H7 (cell line): ENCODE measurements around the gene FRMPD1. TPM values are rescaled to one million over a fixed set of nuclear protein-coding genes. Genes with fewer than 3 reads are reported as not detected.

ENCODE experiments used
- DNase-seq: peaks from one replicate; pipeline ENCODE4 v3.0.0; 2012
- H3K27me3 ChIP-seq: 2 replicates; pipeline ENCODE4 v1.6.0; 2011; ENCODE audit warnings: mild to moderate bottlenecking, low read length; ENCODE audit not compliant: control insufficient read depth, insufficient read depth
- H3K36me3 ChIP-seq: replicated peaks from 2 replicates; pipeline ENCODE4 v1.5.1; 2011; ENCODE audit warnings: low read length; ENCODE audit not compliant: control insufficient read depth, insufficient read depth
- H3K4me3 ChIP-seq: 2 replicates; pipeline ENCODE4 v1.5.1; 2011; ENCODE audit warnings: low read depth, mild to moderate bottlenecking, control low read depth, low read length, moderate library complexity; ENCODE audit not compliant: insufficient read depth
- total RNA-seq: library from RNA; depleted of rRNA; stranded (reverse); fragments of >200 nt; shearing (Covaris generic); gene quantifications from 2 replicates; pipeline ENCODE4 v1.2.3, GENCODE V29; 2014

Gene FRMPD1
- total RNA-seq, 1 experiment from 2014 or later: 0.03 TPM

DNA sequence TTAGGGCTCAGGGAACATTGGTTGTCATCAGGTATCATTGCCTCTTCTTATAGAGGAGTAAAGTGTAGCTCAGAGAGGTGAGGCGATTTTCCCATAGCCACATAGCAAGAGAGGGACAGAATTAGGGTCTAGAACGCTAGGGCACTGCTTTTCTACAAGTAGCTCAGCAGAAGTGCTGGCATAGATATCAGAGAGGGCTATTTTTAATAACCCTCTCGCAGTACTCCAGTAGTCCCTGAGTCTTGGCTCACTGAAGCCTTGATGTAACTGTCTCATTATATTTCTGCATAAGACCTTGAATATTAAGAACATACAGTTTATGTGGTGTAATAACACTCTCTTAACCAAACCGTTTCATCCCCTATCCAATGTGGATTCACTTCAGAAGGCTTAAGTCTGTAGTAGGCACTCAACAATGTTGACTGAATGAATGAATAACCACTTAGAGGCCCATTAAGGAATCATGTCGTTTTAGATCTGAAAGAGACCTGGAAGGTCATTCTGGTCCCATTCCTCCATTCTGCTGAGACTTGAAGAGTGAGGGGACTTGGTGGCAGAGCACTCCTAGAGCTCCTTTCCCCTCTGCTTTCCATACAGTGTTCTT is 4.7 kb upstream of the FRMPD1 start:
- Histone ChIP-seq H3K4me3 (no peak overlapping the region), H3K36me3 (no peaks in the 10 kb centered on the region), H3K27me3 (peaks cover 27% of the 10 kb centered on the region)
- no peak for DNase-seq

DNA sequence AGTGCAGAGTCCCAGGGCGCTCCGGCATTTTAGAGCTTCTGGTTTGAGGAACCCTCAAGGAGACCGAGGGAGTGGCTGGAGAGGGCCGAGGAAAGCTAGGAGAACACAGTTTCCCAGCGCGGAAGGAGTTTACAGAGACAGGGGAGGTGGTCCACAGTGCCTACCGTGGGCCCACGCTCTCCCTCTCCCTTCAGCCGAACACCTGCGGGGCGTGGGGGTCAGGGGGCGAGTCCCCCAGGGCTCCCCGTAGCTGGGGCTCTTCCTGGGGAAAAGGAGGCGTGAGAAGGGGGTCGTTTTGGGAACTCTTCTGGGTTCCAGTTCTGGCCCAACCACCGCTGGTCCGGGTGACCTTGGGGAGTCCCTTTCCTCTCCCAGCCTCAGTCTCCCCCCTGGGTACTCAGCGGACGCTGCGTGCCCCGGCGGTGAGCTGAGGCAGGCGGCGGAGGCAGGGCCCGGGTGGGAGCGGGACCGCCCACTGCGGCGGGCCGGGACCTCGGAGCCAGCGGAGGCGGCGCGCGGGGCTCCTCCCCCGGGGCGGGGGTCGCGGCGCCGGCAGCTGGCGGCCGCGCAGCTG is 368 bp upstream of the FRMPD1 start:
- H3K36me3 ChIP-seq: no peaks in the 10 kb centered on the region
- DNase-seq: no peak
- H3K27me3 ChIP-seq: peaks cover 54% of the 10 kb centered on the region
- peak overlapping the region; percentile 42 for H3K4me3 ChIP-seq

- peaks cover 51% of the 10 kb centered on the region for H3K27me3 ChIP-seq
Observed at GRCh38 chr9:37652261-37652660, 1.5 kb downstream of the FRMPD1 start.

GRCh38 chr9:37653385-37653784 is 2.6 kb downstream of the FRMPD1 start:
- Histone ChIP-seq H3K27me3 (peaks cover 49% of the 10 kb centered on the region), H3K4me3 (no peak overlapping the region)

More at GRCh38 chr9:37652261-37652660, 1.5 kb downstream of the FRMPD1 start:
- no peak overlapping the region for H3K4me3 ChIP-seq
- no peaks in the 10 kb centered on the region for H3K36me3 ChIP-seq
- no peak for DNase-seq

GRCh38 chr9:37656936-37657335 is 6.2 kb downstream of the FRMPD1 start:
- Histone ChIP-seq H3K27me3 (peaks cover 18% of the 10 kb centered on the region), H3K4me3 (no peak overlapping the region)

More at GRCh38 chr9:37653385-37653784, 2.6 kb downstream of the FRMPD1 start:
- H3K36me3 ChIP-seq: no peaks in the 10 kb centered on the region
- DNase-seq: no peak

GRCh38 chr9:37660691-37661090 is 9.9 kb downstream of the FRMPD1 start:
- Histone ChIP-seq H3K36me3 (no peaks in the 10 kb centered on the region), H3K27me3 (no peaks in the 10 kb centered on the region; the same call in 1 of the 2 replicates), H3K4me3 (no peak overlapping the region)
- DNase-seq: no peak

More at GRCh38 chr9:37656936-37657335, 6.2 kb downstream of the FRMPD1 start:
- no peak for DNase-seq
- H3K36me3 ChIP-seq: no peaks in the 10 kb centered on the region

- H3K4me3 ChIP-seq: no peak overlapping the region
- peaks cover 3% of the 10 kb centered on the region; the same call in 1 of the 2 replicates for H3K27me3 ChIP-seq
- no peaks in the 10 kb centered on the region for H3K36me3 ChIP-seq
- no peak for DNase-seq
Observed at GRCh38 chr9:37663926-37664325, 13.2 kb downstream of the FRMPD1 start.

GRCh38 chr9:37667706-37668105 is 17.0 kb downstream of the FRMPD1 start:
- no peak overlapping the region for H3K4me3 ChIP-seq
- no peaks in the 10 kb centered on the region for H3K36me3 ChIP-seq
- peaks cover 3% of the 10 kb centered on the region; the same call in 1 of the 2 replicates for H3K27me3 ChIP-seq
- no peak for DNase-seq

- Histone ChIP-seq H3K4me3 (no peak overlapping the region), H3K27me3 (peaks cover 3% of the 10 kb centered on the region; the same call in 1 of the 2 replicates), H3K36me3 (no peaks in the 10 kb centered on the region)
- DNase-seq: peak; percentile 71
Observed at GRCh38 chr9:37668116-37668601, 17.4 kb downstream of the FRMPD1 start.

GRCh38 chr9:37669232-37669631 is 18.5 kb downstream of the FRMPD1 start:
- Histone ChIP-seq H3K27me3 (peaks cover 3% of the 10 kb centered on the region; the same call in 1 of the 2 replicates), H3K36me3 (no peaks in the 10 kb centered on the region), H3K4me3 (no peak overlapping the region)
- no peak for DNase-seq

DNA sequence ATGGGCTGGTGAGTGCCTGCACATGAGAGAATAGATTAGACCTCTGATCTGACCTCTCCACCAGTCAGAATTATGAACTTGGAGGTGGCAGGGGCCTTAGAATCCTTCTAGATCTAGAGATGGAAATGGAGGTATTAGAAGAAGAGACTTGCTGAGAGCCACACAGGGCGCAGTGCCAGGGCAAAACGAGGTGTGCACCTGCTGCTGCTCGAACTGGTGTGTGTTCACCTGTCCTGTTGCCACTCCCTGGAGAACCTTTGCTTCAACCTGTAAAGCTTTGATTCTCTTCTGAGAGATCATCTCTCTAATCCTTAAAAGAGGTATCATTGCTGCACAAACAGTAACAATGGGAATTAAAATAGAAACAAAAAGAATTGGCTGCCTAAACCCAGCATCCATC is 24.9 kb downstream of the FRMPD1 start:
- Histone ChIP-seq H3K27me3 (no peaks in the 10 kb centered on the region), H3K4me3 (no peak overlapping the region), H3K36me3 (no peaks in the 10 kb centered on the region)
- no peak for DNase-seq

DNA sequence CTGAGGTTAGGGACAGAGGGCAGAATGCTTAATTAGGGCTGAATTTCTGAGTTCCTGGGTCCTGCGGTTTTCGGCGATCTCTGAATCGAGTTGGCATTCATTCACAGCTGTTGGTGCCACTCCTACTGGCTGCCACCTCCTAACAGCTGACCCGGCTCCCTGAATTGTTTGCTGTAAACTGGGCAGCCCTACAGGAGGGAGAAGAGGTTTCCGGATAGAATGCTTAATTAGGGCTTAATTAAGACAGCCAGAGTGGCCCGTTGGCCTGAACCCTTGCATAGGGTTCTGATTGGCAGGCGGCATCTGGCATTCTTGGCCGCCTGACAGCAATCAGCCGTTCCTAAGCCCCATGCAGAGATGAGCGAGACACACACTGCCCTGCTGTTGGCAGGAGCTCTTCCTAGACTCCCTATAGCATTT is 25.7 kb downstream of the FRMPD1 start:
- Histone ChIP-seq H3K27me3 (no peaks in the 10 kb centered on the region), H3K36me3 (no peaks in the 10 kb centered on the region), H3K4me3 (no peak overlapping the region)
- DNase-seq: no peak

DNA sequence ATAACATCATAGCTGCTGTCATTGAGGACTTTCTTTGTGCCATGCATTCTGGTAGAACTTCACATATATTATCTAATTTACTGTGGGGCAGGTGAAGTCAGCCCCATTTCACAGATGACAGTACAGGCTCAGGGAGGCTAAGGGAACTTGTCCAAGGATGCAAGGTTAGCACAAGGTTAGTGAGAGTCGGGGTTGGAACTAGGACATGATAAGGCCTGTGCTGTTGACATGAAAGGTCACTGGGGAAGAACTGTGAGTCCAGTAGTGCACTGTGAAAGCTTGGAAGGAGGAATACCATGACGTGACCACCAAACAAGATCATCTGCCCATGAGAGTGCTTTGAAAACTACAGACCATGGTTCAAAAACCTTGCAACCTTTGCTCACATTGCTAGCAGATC is 26.7 kb downstream of the FRMPD1 start:
- no peak for DNase-seq
- no peaks in the 10 kb centered on the region for H3K36me3 ChIP-seq
- H3K4me3 ChIP-seq: no peak overlapping the region
- H3K27me3 ChIP-seq: no peaks in the 10 kb centered on the region

DNA sequence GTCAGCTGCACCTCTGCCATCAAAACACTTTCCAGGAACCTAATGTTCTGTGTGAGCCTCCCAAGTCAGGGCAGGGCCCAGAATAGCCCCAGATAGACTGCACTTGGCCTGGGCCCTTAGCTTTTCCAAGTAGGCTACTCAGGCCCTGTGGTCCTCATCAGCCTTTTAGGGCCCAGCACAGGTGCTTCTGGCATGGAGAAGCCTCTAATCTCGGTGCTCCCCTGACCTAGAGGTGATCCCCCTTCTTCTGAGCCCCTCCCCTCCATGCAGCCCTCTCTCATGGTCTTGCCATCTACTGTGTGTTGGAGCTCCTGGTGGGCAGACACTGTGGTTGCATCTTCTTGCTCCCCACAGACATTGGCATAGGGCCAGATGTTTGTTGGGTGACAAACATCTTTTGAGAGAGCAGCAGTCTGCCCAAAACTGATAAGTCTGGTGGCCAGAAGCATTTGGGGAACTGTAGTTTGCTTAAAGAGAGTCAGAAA is 28.1 kb downstream of the FRMPD1 start:
- Histone ChIP-seq H3K36me3 (no peaks in the 10 kb centered on the region), H3K27me3 (no peaks in the 10 kb centered on the region), H3K4me3 (no peak overlapping the region)
- DNase-seq: no peak
